Measurements from ENCODE around the gene CDK5RAP2.

Gene CDK5RAP2

DNA sequence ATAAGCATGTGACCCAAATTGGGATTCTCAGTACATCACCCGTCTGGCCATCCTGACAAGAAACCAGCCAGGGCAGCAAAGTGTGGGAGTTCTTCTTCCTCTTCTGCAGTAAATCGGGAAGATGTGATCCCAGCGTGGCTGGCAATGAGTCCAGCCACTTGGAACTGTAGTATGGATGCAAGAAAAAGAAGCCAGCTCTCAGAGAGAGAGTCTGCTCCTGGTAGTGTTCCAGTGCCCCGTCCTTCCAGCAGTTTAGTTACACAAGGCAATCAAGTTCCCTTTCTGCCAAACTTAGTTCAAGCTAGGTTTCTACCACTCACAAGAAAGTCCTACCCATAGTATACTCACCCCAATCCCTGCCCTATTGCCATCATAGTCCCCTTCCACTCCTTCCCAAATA lies 65.6 kb downstream of the CDK5RAP2 start:
- TF ChIP-seq EP300 (IDR thresholded peaks at IDR 0.05; ENCODE audit: borderline replicate concordance) (no peak), RAD21 (IDR thresholded peaks at IDR 0.05; ENCODE audit: low read depth) (no peak), NFIC (IDR thresholded peaks at IDR 0.05) (no peak), TEAD4 (IDR thresholded peaks at IDR 0.05) (no peak), FOXM1 (IDR thresholded peaks at IDR 0.05; ENCODE audit: borderline replicate concordance, low read depth) (no peak), TAF1 (IDR thresholded peaks at IDR 0.05; ENCODE audit: low read depth) (no peak), EGR1 (IDR thresholded peaks at IDR 0.05) (no peak), USF1 (IDR thresholded peaks at IDR 0.05) (no peak)
- TF ChIP-seq, protein P1, sequence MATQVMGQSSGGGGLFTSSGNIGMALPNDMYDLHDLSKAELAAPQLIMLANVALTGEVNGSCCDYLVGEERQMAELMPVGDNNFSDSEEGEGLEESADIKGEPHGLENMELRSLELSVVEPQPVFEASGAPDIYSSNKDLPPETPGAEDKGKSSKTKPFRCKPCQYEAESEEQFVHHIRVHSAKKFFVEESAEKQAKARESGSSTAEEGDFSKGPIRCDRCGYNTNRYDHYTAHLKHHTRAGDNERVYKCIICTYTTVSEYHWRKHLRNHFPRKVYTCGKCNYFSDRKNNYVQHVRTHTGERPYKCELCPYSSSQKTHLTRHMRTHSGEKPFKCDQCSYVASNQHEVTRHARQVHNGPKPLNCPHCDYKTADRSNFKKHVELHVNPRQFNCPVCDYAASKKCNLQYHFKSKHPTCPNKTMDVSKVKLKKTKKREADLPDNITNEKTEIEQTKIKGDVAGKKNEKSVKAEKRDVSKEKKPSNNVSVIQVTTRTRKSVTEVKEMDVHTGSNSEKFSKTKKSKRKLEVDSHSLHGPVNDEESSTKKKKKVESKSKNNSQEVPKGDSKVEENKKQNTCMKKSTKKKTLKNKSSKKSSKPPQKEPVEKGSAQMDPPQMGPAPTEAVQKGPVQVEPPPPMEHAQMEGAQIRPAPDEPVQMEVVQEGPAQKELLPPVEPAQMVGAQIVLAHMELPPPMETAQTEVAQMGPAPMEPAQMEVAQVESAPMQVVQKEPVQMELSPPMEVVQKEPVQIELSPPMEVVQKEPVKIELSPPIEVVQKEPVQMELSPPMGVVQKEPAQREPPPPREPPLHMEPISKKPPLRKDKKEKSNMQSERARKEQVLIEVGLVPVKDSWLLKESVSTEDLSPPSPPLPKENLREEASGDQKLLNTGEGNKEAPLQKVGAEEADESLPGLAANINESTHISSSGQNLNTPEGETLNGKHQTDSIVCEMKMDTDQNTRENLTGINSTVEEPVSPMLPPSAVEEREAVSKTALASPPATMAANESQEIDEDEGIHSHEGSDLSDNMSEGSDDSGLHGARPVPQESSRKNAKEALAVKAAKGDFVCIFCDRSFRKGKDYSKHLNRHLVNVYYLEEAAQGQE (IDR thresholded peaks at IDR 0.05; ENCODE audit: low read depth): no peak

- no peak for TF ChIP-seq TCF12 (IDR thresholded peaks at IDR 0.05; ENCODE audit: low read depth)
Observed at GRCh38 chr9:120513825-120514396, 66.1 kb downstream of the CDK5RAP2 start.

DNA sequence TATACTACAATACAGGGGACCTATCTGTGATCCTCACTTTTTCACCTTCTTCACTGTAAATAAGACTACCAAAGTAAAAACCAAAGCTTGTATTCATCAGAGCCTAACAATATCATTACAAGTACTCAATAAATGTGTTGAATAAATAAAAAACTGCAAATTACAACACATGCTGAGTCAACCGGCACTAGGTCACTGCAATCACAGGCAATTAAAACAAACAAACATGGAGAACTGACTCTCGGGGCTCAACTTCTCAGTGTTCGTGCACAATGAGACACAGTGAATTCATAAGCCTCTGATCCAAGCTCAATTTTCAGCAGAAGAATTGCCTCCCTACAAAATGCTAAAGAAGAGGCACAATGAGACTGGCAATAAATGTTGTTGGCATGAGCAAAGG lies 69.2 kb downstream of the CDK5RAP2 start:
- TF ChIP-seq, protein P2, sequence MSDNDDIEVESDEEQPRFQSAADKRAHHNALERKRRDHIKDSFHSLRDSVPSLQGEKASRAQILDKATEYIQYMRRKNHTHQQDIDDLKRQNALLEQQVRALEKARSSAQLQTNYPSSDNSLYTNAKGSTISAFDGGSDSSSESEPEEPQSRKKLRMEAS (IDR thresholded peaks at IDR 0.05): no peak
- TF ChIP-seq ZBTB7A (IDR thresholded peaks at IDR 0.05; ENCODE audit: low read depth) (no peak), EGR1 (IDR thresholded peaks at IDR 0.05) (no peak)

DNA sequence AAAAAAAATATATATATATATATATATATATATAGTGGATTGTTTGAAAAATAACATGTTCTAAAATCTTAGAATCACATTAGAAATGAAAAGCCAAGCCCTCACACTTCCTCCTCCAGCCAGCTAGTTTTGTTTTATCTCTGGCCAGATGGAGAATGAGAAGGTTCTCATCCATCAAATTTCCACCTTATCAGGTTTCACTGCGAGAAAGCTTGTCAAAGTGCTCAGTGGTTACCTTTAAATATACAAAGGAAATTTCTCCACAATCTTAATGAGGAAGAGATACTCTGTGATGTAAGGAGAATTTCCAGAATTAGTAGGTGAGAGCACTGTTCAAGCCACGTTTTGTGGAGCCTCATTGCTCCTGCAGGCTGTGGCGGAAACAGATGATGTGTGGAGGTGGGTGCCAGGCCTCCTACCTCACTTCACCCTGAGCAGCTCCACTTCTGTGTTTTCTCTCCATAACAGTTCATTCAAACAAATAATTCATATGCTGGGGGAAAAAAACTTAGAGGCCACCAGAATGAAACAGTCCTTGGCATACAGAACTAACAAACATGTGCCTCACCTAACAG lies 71.9 kb downstream of the CDK5RAP2 start:
- TF ChIP-seq EGR1 (IDR thresholded peaks at IDR 0.05) (no peak), CREB1 (IDR thresholded peaks at IDR 0.05; ENCODE audit: low read depth) (no peak), TAF1 (IDR thresholded peaks at IDR 0.05; ENCODE audit: low read depth) (no peak), EP300 (IDR thresholded peaks at IDR 0.05; ENCODE audit: borderline replicate concordance) (no peak), ZBTB7A (IDR thresholded peaks at IDR 0.05; ENCODE audit: low read depth) (no peak), CEBPB (IDR thresholded peaks at IDR 0.05) (no peak), USF1 (IDR thresholded peaks at IDR 0.05) (no peak), TCF12 (IDR thresholded peaks at IDR 0.05; ENCODE audit: low read depth) (no peak), RAD21 (IDR thresholded peaks at IDR 0.05; ENCODE audit: low read depth) (no peak), NFIC (IDR thresholded peaks at IDR 0.05) (no peak), TEAD4 (IDR thresholded peaks at IDR 0.05) (no peak), FOXM1 (IDR thresholded peaks at IDR 0.05; ENCODE audit: borderline replicate concordance, low read depth) (no peak), YY1 (IDR thresholded peaks at IDR 0.05; ENCODE audit: low read depth) (no peak)
- TF ChIP-seq, protein P2 (IDR thresholded peaks at IDR 0.05): no peak
- TF ChIP-seq, protein P1 (IDR thresholded peaks at IDR 0.05; ENCODE audit: low read depth): no peak

DNA sequence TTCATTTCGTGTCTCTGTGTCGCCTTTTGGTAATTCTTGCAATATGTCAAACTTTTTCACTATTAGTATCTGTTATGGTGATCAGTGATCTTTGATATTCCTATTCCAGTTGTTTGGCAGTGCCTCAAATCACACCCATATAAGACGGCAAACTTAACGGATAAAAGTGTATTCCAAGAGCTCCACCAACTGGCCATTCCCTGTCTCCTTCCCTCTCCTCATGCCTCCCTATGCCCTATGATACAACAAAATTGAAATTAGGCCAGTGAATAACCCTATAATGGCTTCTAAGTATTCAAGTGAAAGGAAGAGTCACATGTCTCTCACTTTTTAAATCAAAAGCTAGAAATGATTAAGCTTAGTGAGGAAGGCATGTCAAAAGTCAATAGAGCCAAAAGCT lies 74.8 kb downstream of the CDK5RAP2 start:
- TF ChIP-seq TCF12 (IDR thresholded peaks at IDR 0.05; ENCODE audit: low read depth): no peak
- no peak for TF ChIP-seq EGR1 (IDR thresholded peaks at IDR 0.05)
- TF ChIP-seq, protein P1 (IDR thresholded peaks at IDR 0.05; ENCODE audit: low read depth): no peak
